Common myeloid progenitor, CD34-positive (primary cell): ENCODE measurements around the gene AK1.
A peak's percentile ranks its signal among the peaks of the same experiment; 100 is the strongest.
"Not testable (repeated sequence)": the region's sequence is repeated elsewhere in the genome, so short reads cannot be mapped to it uniquely, and the experiment has no call there.

ENCODE experiments used
- CTCF ChIA-PET: fragments of 350-600 bp; sonication (Branson Sonifier 250); formaldehyde crosslinking; loops from one replicate; lab custom pipeline; 2021; ENCODE audit warnings: antibody characterized with exemption; lab: Charles Lee
- POLR2A ChIA-PET: fragments of 350-600 bp; sonication (Branson Sonifier 250); formaldehyde crosslinking; loops from one replicate; lab custom pipeline; 2021; ENCODE audit warnings: antibody characterized with exemption; lab: Charles Lee
- DNase-seq, 3 donors: peaks; one replicate each; pipeline versions ENCODE4 v3.0.0 to v3.0.0-alpha.2; 2013
- H3K27ac ChIP-seq, 2 experiments: 1 replicate in 1 of 2; 2 replicates in 1 of 2; pipeline ENCODE4 v1.7.0; 2013; ENCODE audit warnings: inconsistent platforms in 2 of 2, low read length in 2 of 2, mild to moderate bottlenecking in 2 of 2, low read depth in 1 of 2, moderate library complexity in 1 of 2; ENCODE audit not compliant: severe bottlenecking in 2 of 2, insufficient read depth in 1 of 2, poor library complexity in 1 of 2
- H3K27me3 ChIP-seq, 5 experiments: replicated peaks in 2 of 5; 1 replicate in 3 of 5; 2 replicates in 2 of 5; pipeline versions ENCODE4 v1.6.1 to v1.7.0; 2013; ENCODE audit warnings: low read length in 4 of 5, mild to moderate bottlenecking in 2 of 5, moderate library complexity in 2 of 5, inconsistent platforms in 1 of 5; ENCODE audit not compliant: insufficient read depth in 5 of 5, control insufficient read depth in 4 of 5
- H3K36me3 ChIP-seq, 4 experiments: 1 replicate in 2 of 4; 2 replicates in 2 of 4; pipeline versions ENCODE4 v1.6.1 to v1.7.0; 2013; ENCODE audit warnings: low read length in 3 of 4, control low read depth in 1 of 4, mild to moderate bottlenecking in 1 of 4; ENCODE audit not compliant: control insufficient read depth in 4 of 4, insufficient read depth in 4 of 4
- H3K4me1 ChIP-seq, 4 experiments: 1 replicate in 3 of 4; 2 replicates in 1 of 4; pipeline versions ENCODE4 v1.6.1 to v1.7.1; 2013; ENCODE audit warnings: low read length in 3 of 4, mild to moderate bottlenecking in 3 of 4, control low read depth in 1 of 4, inconsistent platforms in 1 of 4, moderate library complexity in 1 of 4; ENCODE audit not compliant: control insufficient read depth in 4 of 4, insufficient read depth in 4 of 4; ENCODE audit errors: control extremely low read depth in 1 of 4
- H3K4me3 ChIP-seq, 7 experiments: 1 replicate in 4 of 7; 2 replicates in 3 of 7; pipeline versions ENCODE4 v1.5.1 to v1.7.0; 2013; ENCODE audit warnings: mild to moderate bottlenecking in 7 of 7, low read length in 6 of 7, moderate library complexity in 6 of 7, inconsistent platforms in 2 of 7, low read depth in 2 of 7, control low read depth in 1 of 7; ENCODE audit not compliant: insufficient read depth in 4 of 7, control insufficient read depth in 1 of 7; ENCODE audit errors: extremely low read depth in 1 of 7
- H3K9me3 ChIP-seq, 5 experiments: 1 replicate in 4 of 5; 2 replicates in 1 of 5; pipeline versions ENCODE4 v1.6.1 to v1.7.1; 2013; ENCODE audit warnings: low read length in 4 of 5, mild to moderate bottlenecking in 2 of 5, inconsistent platforms in 1 of 5, low read depth in 1 of 5, moderate library complexity in 1 of 5; ENCODE audit not compliant: control insufficient read depth in 4 of 5, insufficient read depth in 2 of 5; ENCODE audit errors: control extremely low read depth in 1 of 5
- WGBS: methylation state at CpG from one replicate; pipeline ENCODE4 v1.1.5; 2013; ENCODE audit not compliant: insufficient coverage; 5-methylcytosine and 5-hydroxymethylcytosine counted together

Gene AK1

DNA sequence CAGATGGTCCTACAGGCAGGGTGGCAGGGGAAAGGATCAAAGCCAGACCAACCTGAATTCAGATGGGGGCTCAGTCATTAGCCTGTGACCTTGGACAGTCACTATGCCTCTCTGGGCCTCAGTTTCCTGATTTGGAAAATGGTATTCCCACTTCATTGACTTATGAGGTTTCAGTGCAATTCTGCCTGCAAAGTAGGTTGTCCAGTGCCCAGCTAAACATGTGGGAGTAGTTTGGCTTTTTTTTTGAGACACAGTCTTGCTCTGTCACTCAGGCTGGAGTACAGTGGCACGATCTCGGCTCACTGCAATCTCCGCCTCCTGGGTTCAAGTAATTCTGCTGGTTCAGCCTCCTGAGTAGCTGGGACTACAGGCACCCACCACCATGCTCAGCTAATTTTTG, 40.9 kb downstream of the AK1 start:
- not testable (repeated sequence) for H3K9me3 ChIP-seq, DNase-seq, H3K27me3 ChIP-seq
- peaks cover 0 to 27% (median 9%) of the 10 kb centered on the region in 4 experiments for H3K36me3 ChIP-seq
- peaks cover 0 to 55% (median 53%) of the 10 kb centered on the region in 4 experiments for H3K4me1 ChIP-seq
- peak overlapping the region; percentile 88 to 91 for H3K27ac ChIP-seq
- WGBS = 93% methylated on average over 3 of the region's 3 CpGs
- POLR2A ChIA-PET = interaction anchor here (1.0 to 1.3 kb wide), 2 partner anchors 10 to 26 kb away, joined by 3 to 4 read pairs; no protein-coding TSS in a partner anchor
- peak overlapping the region in 4 of 7 experiments; percentile 20 to 55 (median 42) for H3K4me3 ChIP-seq
- CTCF ChIA-PET = interaction anchor here (0.9 to 9.6 kb wide), 9 partner anchors 18 to 84 kb away, joined by 3 to 62 read pairs (median 6); partner anchors contain the start of gene ENG

DNA sequence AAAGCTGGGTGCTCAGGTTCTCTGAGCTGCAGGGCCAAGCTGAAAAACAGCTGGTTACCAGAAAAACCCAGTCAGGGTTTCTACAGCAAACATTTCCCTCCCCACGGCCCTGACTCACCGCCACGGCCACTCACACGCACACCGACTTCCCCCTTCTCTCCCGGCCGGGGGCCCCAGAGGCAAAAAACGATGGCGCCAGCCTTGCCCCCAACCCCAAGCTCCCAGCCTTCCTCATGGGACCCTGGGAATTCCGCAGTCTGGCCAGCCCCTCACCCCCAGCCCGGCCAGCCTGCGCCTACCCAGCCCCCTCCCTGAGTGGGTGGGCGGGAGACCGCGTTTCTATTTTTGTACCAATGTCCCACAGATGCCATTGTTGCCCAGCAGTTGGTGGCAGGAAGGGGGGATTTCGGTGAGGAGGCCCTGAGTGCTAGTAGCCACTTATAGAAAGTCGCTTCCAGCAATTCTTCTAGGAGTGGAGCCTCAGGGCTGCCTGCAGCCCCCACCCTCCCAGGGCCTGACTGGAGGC, 41.4 kb downstream of the AK1 start:
- peaks cover 0 to 55% (median 53%) of the 10 kb centered on the region in 4 experiments for H3K4me1 ChIP-seq
- H3K4me3 ChIP-seq = peak overlapping the region in 4 of 7 experiments; percentile 20 to 55 (median 42)
- H3K27me3 ChIP-seq = no peaks in the 10 kb centered on the region
- DNase-seq = peak; percentile 78 to 96 (median 94)
- CTCF ChIA-PET = interaction anchor here (0.7 to 9.6 kb wide), 9 partner anchors 8 to 84 kb away, joined by 3 to 62 read pairs (median 6); partner anchors contain the start of gene ENG
- H3K36me3 ChIP-seq = peaks cover 0 to 22% (median 7%) of the 10 kb centered on the region in 4 experiments
- H3K9me3 ChIP-seq = no peaks in the 10 kb centered on the region
- POLR2A ChIA-PET = interaction anchor here (1.0 to 1.3 kb wide), 3 partner anchors 11 to 27 kb away, joined by 3 to 5 read pairs (median 4); no protein-coding TSS in a partner anchor
- 6% methylated on average over 10 of the region's 17 CpGs for WGBS
- peak overlapping the region; percentile 88 to 91 for H3K27ac ChIP-seq

DNA sequence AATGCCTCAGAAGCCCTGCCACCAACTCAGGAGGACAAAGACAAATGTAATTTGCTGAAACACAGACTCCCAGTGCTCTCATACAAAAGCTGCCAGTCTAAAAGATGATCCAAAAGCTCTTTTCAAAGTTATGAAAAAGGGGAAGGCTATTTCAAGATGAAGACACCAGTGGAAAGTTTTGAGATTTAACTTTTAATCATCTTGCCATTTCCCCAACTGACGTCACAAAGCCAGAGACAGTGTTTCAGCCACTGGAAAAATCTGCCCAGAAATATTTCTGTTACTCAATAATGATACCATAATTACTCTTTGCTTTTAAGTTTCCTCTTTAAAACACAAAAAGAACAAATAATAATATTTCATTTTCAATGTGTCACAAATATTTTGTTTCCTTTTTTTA, 43.9 kb downstream of the AK1 start:
- ChIA-PET POLR2A (interaction anchor here (0.6 to 1.0 kb wide), 3 partner anchors 24 to 37 kb away, joined by 3 to 4 read pairs (median 3); no protein-coding TSS in a partner anchor), CTCF (interaction anchor here (1.1 to 5.6 kb wide), 3 partner anchors 9 to 39 kb away, joined by 3 to 26 read pairs (median 3); no protein-coding TSS in a partner anchor)
- no peak overlapping the region for H3K27ac ChIP-seq
- no peak overlapping the region for H3K4me3 ChIP-seq
- peaks cover 1 to 15% (median 8%) of the 10 kb centered on the region in 4 experiments for H3K36me3 ChIP-seq
- peak in 2 of 3 donors; percentile 58 to 64 for DNase-seq
- WGBS = 18% methylated on average over 1 of the region's 1 CpG
- no peaks in the 10 kb centered on the region for H3K9me3 ChIP-seq
- H3K27me3 ChIP-seq = no peaks in the 10 kb centered on the region
- peaks cover 0 to 53% (median 46%) of the 10 kb centered on the region in 4 experiments for H3K4me1 ChIP-seq

DNA sequence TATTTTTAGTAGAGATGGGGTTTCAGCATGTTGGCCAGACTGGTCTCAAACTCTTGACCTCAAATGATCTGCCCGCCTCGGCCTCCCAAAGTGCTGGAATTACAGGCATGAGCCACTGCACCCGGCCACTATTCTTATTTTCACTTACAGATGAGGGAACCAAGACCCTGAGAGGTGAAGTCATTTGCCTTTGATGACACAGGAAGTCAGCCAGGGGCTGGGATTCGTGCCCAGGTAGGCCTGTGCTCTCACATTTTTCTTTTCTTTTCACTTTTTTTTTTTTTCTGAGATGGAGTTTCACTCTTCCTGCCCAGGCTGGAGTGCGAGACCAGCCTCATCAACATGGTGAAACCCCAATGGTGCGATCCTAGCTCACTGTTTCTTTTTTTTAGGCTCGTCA, 45.2 kb downstream of the AK1 start:
- POLR2A ChIA-PET = no interaction called here
- 96% methylated on average over 6 of the region's 7 CpGs for WGBS
- Histone ChIP-seq H3K27ac (no peak overlapping the region), H3K27me3 (no peaks in the 10 kb centered on the region), H3K36me3 (peaks cover 3 to 24% (median 11%) of the 10 kb centered on the region in 4 experiments), H3K9me3 (no peaks in the 10 kb centered on the region), H3K4me3 (no peak overlapping the region), H3K4me1 (peaks cover 0 to 46% (median 36%) of the 10 kb centered on the region in 4 experiments)
- CTCF ChIA-PET = interaction anchor here (0.7 to 1.5 kb wide), 2 partner anchors 10 to 37 kb away, joined by 3 read pairs; no protein-coding TSS in a partner anchor
- no peak for DNase-seq

DNA sequence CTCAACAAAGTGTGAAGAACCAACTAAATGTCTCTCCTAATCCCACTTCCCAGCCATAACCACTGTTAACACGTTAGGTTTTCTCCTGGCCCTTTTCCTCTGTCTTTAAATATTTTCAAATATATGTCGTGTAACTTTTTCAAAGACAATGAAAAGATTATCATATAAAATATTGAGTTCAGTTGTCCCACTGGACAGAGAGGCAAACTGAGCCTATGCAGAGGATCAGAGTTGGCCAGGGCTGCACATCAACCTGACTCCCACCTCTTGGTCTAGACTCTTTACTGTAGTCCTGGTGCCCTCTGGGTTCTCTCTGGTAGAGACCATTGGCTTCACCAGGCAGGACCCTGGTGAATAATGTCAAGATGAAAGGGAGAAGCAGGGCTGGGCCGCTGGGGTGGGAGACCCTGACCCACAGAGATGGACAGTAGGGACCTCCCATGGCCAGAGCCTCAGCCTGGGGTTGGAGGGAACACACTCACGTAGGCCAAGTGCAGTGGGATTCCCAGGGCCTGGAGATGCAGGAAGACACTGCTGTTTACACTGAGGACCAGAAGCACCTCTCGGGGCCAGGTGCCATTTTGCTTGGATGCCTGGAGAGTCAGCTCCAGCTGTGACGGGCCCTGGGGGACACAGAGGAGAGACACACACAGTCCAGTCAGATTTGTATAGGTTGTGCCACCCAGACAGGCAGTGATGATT, 48.1 kb downstream of the AK1 start:
- Histone ChIP-seq H3K4me3 (no peak overlapping the region), H3K27ac (peak overlapping the region in 1 of 2 experiments; percentile 60), H3K36me3 (peaks cover 5 to 52% (median 31%) of the 10 kb centered on the region in 4 experiments), H3K9me3 (no peaks in the 10 kb centered on the region), H3K4me1 (peaks cover 0 to 25% (median 10%) of the 10 kb centered on the region in 4 experiments), H3K27me3 (no peaks in the 10 kb centered on the region)
- CTCF ChIA-PET = interaction anchor here (4.4 kb wide), 1 partner anchor 40 kb away, joined by 25 read pairs; no protein-coding TSS in a partner anchor
- POLR2A ChIA-PET = interaction anchor here (0.5 kb wide), 1 partner anchor 226 kb away, joined by 3 read pairs; no protein-coding TSS in a partner anchor
- no peak for DNase-seq
- 94% methylated on average over 4 of the region's 6 CpGs for WGBS

DNA sequence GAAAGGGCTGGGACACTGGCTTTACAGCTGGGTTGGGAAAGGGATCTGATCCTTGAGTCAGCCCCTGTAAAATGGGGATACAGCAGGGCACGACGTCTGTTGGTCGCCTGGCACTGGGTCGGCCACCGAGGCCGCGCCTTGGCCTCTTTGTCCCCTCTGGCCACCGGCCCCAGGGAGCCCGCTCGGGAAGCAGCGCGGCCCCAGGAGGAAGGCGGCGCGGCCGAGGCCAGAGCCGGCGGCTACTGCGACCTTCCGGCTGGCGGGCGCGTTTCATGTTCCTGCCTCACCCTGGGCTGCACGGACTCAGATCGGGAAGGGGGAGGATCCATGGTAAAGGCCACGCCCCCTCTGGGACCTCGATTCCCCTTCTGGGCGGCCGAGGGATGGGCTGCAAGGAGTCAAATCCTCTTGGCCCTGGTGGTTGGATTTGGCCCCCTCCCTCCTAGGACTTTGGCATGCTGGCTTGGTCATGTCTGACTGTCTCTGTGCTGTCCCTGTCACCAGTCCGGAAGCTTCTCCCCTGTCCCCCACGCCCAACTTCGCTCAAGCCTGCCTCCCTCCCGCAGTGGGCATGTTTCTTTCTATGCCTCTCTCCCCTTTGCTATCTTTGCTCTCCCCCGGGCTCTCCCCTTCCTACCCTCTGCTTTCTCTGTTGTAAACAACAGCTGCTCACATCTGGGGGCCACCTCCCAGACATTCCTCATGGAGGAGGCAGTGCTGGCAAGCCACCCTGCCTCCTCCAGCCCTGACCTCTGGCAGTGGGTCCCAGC, 49.0 kb downstream of the AK1 start:
- Histone ChIP-seq H3K4me1 (peaks cover 0 to 24% (median 8%) of the 10 kb centered on the region in 4 experiments), H3K9me3 (no peaks in the 10 kb centered on the region), H3K36me3 (peaks cover 7 to 59% (median 37%) of the 10 kb centered on the region in 4 experiments), H3K27me3 (no peaks in the 10 kb centered on the region), H3K27ac (peak overlapping the region in 1 of 2 experiments; percentile 60), H3K4me3 (peak overlapping the region in 4 of 7 experiments; percentile 10 to 71 (median 43))
- CTCF ChIA-PET = interaction anchor here (1.2 to 4.4 kb wide), 4 partner anchors 19 to 41 kb away, joined by 3 to 25 read pairs (median 7); partner anchors contain the start of gene FPGS
- 48% methylated on average over 26 of the region's 34 CpGs for WGBS
- POLR2A ChIA-PET = interaction anchor here (0.5 to 0.6 kb wide), 2 partner anchors 36 to 225 kb away, joined by 3 read pairs; no protein-coding TSS in a partner anchor
- DNase-seq = peak in 2 of 3 donors; percentile 46 to 53
